Astrocyte of the cerebellum (primary cell): ENCODE measurements around the gene PRDM13.
"Not testable (repeated sequence)": the region's sequence is repeated elsewhere in the genome, so short reads cannot be mapped to it uniquely, and the experiment has no call there.

Source experiments
- DNase-seq: peaks from one replicate; pipeline ENCODE4 v3.0.0-alpha.2; 2011; ENCODE audit warnings: low read depth
- H3K4me3 ChIP-seq: 2 replicates; pipeline ENCODE4 v1.5.1; 2011; ENCODE audit warnings: mild to moderate bottlenecking, low read depth, low read length, moderate library complexity
- CTCF ChIP-seq: IDR thresholded peaks from 2 replicates; pipeline ENCODE4 v1.5.1; 2012; ENCODE audit warnings: low read length, low read depth, moderate library complexity, mild to moderate bottlenecking; ENCODE audit errors: missing control alignments
- in situ Hi-C: cut with HindIII; loops from 2 replicates; pipeline ENCODE4 v1.10.0; 2017; ENCODE audit warnings: low sequenced_read_pairs

The PRDM13 gene

GRCh38 chr6:99641270-99641669 lies 34.6 kb downstream of the PRDM13 start:
- DNase-seq = no peak
- no peak for TF ChIP-seq CTCF
- no peak overlapping the region for H3K4me3 ChIP-seq
- in situ Hi-C loops = no loop called here

- DNase-seq = no peak
- H3K4me3 ChIP-seq = no peak overlapping the region
- in situ Hi-C loops = no loop called here
- no peak for TF ChIP-seq CTCF
Observed at GRCh38 chr6:99645986-99646385, 39.4 kb downstream of the PRDM13 start.

GRCh38 chr6:99650091-99650571 lies 43.5 kb downstream of the PRDM13 start:
- in situ Hi-C loops, DNase-seq, H3K4me3 ChIP-seq: not testable (repeated sequence)

GRCh38 chr6:99660206-99660605 lies 53.6 kb downstream of the PRDM13 start:
- in situ Hi-C loops = no loop called here
- no peak for TF ChIP-seq CTCF
- DNase-seq = no peak
- no peak overlapping the region for H3K4me3 ChIP-seq

- in situ Hi-C loops = no loop called here
- H3K4me3 ChIP-seq = no peak overlapping the region
- DNase-seq = no peak
- TF ChIP-seq CTCF = no peak
Observed at GRCh38 chr6:99661870-99662269, 55.2 kb downstream of the PRDM13 start.

GRCh38 chr6:99662616-99663015 lies 56.0 kb downstream of the PRDM13 start:
- no peak for DNase-seq
- in situ Hi-C loops = no loop called here
- no peak overlapping the region for H3K4me3 ChIP-seq
- TF ChIP-seq CTCF = no peak
